ENCODE measurements around the gene VTI1A.

Gene VTI1A

DNA sequence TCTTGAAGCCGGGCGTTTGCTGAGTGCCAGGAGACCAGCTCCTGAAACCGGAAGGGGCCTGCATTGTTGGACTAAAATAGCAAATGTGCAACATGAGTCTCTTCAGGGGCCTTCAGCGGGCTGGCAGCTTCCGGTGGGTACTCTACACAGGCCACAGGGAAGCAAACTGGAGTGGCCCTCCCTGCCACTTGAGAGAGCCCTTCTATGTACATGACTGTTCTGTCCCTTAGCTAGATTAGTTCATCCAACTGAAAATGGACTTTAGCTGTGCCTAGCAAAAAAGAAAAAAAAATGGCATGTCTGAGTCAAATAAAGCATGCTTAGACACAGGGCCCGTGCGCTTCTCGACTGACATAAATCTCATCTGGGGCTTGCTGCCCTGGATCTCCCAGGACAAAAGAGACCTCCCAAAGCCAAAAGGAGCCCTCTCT lies 387.8 kb downstream of the VTI1A start:
- no peaks in the 10 kb centered on the region for H3K9me2 ChIP-seq (replicated peaks; ENCODE audit: low read depth, low read length)
- no peaks in the 10 kb centered on the region for H3F3A ChIP-seq (ENCODE audit: low read depth)
- H3K9ac ChIP-seq (ENCODE audit: low read depth, low read length, poor library complexity, severe bottlenecking), result no peak overlapping the region
- H2AFZ ChIP-seq (ENCODE audit: low read length), result no peak overlapping the region
- no peaks in the 10 kb centered on the region for H3K9me3 ChIP-seq (ENCODE audit: insufficient read depth, low read depth, low read length)
- H3K4me2 ChIP-seq (ENCODE audit: low read depth, low read length, poor library complexity, severe bottlenecking), result no peak overlapping the region
- no peak overlapping the region for H3K4me3 ChIP-seq (ENCODE audit: low read length, poor library complexity, severe bottlenecking)
- no peaks in the 10 kb centered on the region for H3K27me3 ChIP-seq (ENCODE audit: insufficient read depth, low read length, poor library complexity, severe bottlenecking)
- H3K36me3 ChIP-seq (ENCODE audit: insufficient read depth, low read length), result no peaks in the 10 kb centered on the region
- H3K79me2 ChIP-seq (ENCODE audit: insufficient read depth, low read length), result no peaks in the 10 kb centered on the region
- TF ChIP-seq, protein P1, sequence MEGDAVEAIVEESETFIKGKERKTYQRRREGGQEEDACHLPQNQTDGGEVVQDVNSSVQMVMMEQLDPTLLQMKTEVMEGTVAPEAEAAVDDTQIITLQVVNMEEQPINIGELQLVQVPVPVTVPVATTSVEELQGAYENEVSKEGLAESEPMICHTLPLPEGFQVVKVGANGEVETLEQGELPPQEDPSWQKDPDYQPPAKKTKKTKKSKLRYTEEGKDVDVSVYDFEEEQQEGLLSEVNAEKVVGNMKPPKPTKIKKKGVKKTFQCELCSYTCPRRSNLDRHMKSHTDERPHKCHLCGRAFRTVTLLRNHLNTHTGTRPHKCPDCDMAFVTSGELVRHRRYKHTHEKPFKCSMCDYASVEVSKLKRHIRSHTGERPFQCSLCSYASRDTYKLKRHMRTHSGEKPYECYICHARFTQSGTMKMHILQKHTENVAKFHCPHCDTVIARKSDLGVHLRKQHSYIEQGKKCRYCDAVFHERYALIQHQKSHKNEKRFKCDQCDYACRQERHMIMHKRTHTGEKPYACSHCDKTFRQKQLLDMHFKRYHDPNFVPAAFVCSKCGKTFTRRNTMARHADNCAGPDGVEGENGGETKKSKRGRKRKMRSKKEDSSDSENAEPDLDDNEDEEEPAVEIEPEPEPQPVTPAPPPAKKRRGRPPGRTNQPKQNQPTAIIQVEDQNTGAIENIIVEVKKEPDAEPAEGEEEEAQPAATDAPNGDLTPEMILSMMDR (conservative IDR thresholded peaks at IDR 0.05; ENCODE audit: low read length), result no peak
- no peak for TF ChIP-seq EZH2phosphoT487 (IDR thresholded peaks at IDR 0.05; ENCODE audit: borderline replicate concordance)
- no peaks in the 10 kb centered on the region for H3K4me1 ChIP-seq (ENCODE audit: insufficient read depth, low read length, poor library complexity, severe bottlenecking)
- no peaks in the 10 kb centered on the region for H4K20me1 ChIP-seq (ENCODE audit: insufficient read depth, low read length, poor library complexity, severe bottlenecking)

DNA sequence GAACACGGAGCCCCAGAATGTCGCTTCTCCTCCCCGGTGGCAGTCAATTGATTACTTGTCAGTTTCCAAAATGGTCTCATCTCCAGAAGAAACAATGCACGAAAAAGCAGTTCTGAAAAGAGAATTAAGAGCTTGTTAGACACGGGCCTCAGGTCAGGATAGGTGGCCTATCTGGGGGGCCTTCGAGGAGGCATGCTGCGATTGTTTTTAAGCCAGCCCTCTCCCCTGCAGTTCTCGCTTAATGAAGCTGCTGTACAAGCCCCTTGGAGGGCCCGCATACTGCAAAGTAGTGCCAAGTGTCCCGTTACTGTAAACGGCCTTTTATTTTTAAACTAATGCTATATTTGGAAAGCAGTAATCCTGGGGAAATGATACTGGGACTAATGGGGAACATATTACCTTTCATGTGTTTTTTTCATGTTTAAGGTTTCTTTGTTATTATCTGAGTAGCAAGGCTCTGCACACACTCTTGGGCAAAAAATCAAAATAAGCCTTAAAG lies 388.3 kb downstream of the VTI1A start:
- TF ChIP-seq, protein P1 (conservative IDR thresholded peaks at IDR 0.05; ENCODE audit: low read length), result no peak
- TF ChIP-seq EZH2phosphoT487 (IDR thresholded peaks at IDR 0.05; ENCODE audit: borderline replicate concordance), result no peak
- H3K36me3 ChIP-seq (ENCODE audit: insufficient read depth, low read length), result no peaks in the 10 kb centered on the region
- H3F3A ChIP-seq (ENCODE audit: low read depth), result no peaks in the 10 kb centered on the region
- H3K4me2 ChIP-seq (ENCODE audit: low read depth, low read length, poor library complexity, severe bottlenecking), result no peak overlapping the region
- H3K4me3 ChIP-seq (ENCODE audit: low read length, poor library complexity, severe bottlenecking), result no peak overlapping the region
- H3K9me3 ChIP-seq (ENCODE audit: insufficient read depth, low read depth, low read length), result no peaks in the 10 kb centered on the region
- no peak overlapping the region for H3K9ac ChIP-seq (ENCODE audit: low read depth, low read length, poor library complexity, severe bottlenecking)
- H4K20me1 ChIP-seq (ENCODE audit: insufficient read depth, low read length, poor library complexity, severe bottlenecking), result no peaks in the 10 kb centered on the region
- no peaks in the 10 kb centered on the region for H3K79me2 ChIP-seq (ENCODE audit: insufficient read depth, low read length)
- no peaks in the 10 kb centered on the region for H3K27me3 ChIP-seq (ENCODE audit: insufficient read depth, low read length, poor library complexity, severe bottlenecking)
- no peaks in the 10 kb centered on the region for H3K4me1 ChIP-seq (ENCODE audit: insufficient read depth, low read length, poor library complexity, severe bottlenecking)
- no peak overlapping the region for H2AFZ ChIP-seq (ENCODE audit: low read length)
- no peaks in the 10 kb centered on the region for H3K9me2 ChIP-seq (replicated peaks; ENCODE audit: low read depth, low read length)

DNA sequence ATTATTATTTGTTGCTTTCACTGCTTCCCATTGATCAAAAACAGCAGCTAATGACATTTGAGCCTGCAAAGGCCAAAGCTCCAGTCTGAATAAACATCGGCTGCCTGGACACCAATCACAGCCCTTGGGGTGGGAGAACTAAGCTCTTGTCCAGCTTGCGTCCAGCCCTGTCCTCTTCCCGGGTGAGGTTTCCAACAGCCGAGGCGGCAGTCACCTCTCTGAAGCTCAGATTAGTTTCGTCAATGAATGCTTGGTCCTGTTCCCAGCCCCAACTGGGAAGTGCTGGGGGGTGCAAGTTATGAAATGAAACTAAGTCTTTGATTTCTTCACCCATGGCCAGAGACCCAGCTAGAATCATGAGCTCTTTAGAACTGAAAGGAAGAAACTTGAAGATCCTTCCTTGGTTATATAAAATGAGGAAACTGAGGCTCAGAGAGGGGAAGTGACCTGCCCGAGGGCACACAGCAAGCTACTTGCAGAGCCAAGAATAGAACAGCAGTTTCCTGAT lies 389.0 kb downstream of the VTI1A start:
- H3K9me2 ChIP-seq (replicated peaks; ENCODE audit: low read depth, low read length), result no peaks in the 10 kb centered on the region
- no peak overlapping the region for H2AFZ ChIP-seq (ENCODE audit: low read length)
- H3K27me3 ChIP-seq (ENCODE audit: insufficient read depth, low read length, poor library complexity, severe bottlenecking), result no peaks in the 10 kb centered on the region
- H4K20me1 ChIP-seq (ENCODE audit: insufficient read depth, low read length, poor library complexity, severe bottlenecking), result no peaks in the 10 kb centered on the region
- no peak overlapping the region for H3K4me2 ChIP-seq (ENCODE audit: low read depth, low read length, poor library complexity, severe bottlenecking)
- H3K79me2 ChIP-seq (ENCODE audit: insufficient read depth, low read length), result no peaks in the 10 kb centered on the region
- H3K4me1 ChIP-seq (ENCODE audit: insufficient read depth, low read length, poor library complexity, severe bottlenecking), result no peaks in the 10 kb centered on the region
- no peaks in the 10 kb centered on the region for H3F3A ChIP-seq (ENCODE audit: low read depth)
- H3K9ac ChIP-seq (ENCODE audit: low read depth, low read length, poor library complexity, severe bottlenecking), result no peak overlapping the region
- no peak overlapping the region for H3K4me3 ChIP-seq (ENCODE audit: low read length, poor library complexity, severe bottlenecking)
- H3K9me3 ChIP-seq (ENCODE audit: insufficient read depth, low read depth, low read length), result no peaks in the 10 kb centered on the region
- no peak for TF ChIP-seq EZH2phosphoT487 (IDR thresholded peaks at IDR 0.05; ENCODE audit: borderline replicate concordance)
- TF ChIP-seq, protein P1 (conservative IDR thresholded peaks at IDR 0.05; ENCODE audit: low read length), result no peak
- no peaks in the 10 kb centered on the region for H3K36me3 ChIP-seq (ENCODE audit: insufficient read depth, low read length)

All from Loucy (cell line).